GM18505 (cell line): ENCODE data around the gene SEPHS2.
"Not testable (repeated sequence)": the region's sequence is repeated elsewhere in the genome, so short reads cannot be mapped to it uniquely, and the experiment has no call there.

Experiments
- ATAC-seq: cut with Tn5 transposase; IDR thresholded peaks from one replicate; pipeline ENCODE4 v1.9.1; 2021; ENCODE audit not compliant: unreplicated experiment
- POLR2A ChIP-seq: IDR thresholded peaks from 4 replicates; pipeline ENCODE4 v1.6.1; 2011; ENCODE audit warnings: borderline replicate concordance; ENCODE audit not compliant: insufficient read depth, insufficient read length; ENCODE audit errors: extremely low read depth

The SEPHS2 gene

GRCh38 chr16:30456302-30456701 is 10.6 kb upstream of the SEPHS2 start:
- no peak for TF ChIP-seq POLR2A
- ATAC-seq, result no peak

GRCh38 chr16:30452709-30453580 is 7.3 kb upstream of the SEPHS2 start:
- not testable (repeated sequence) for ATAC-seq

- no peak for ATAC-seq
- TF ChIP-seq POLR2A, result no peak
These were observed 3.4 kb upstream of the SEPHS2 start for GRCh38 chr16:30449116-30449435.

GRCh38 chr16:30447512-30448226 is 2.0 kb upstream of the SEPHS2 start:
- no peak for TF ChIP-seq POLR2A
- no peak for ATAC-seq

GRCh38 chr16:30446203-30446595 is 525 bp upstream of the SEPHS2 start:
- no peak for TF ChIP-seq POLR2A
- ATAC-seq, result no peak

- peak; percentile 7 for ATAC-seq
- TF ChIP-seq POLR2A, result no peak
These were observed 596 bp downstream of the SEPHS2 start for GRCh38 chr16:30445149-30445407.

- TF ChIP-seq POLR2A, result no peak
- no peak for ATAC-seq
These were observed 1.2 kb downstream of the SEPHS2 start for GRCh38 chr16:30444231-30445148.

GRCh38 chr16:30443631-30444030 is 2.0 kb downstream of the SEPHS2 start:
- ATAC-seq, result no peak

GRCh38 chr16:30439720-30440348 is 5.8 kb downstream of the SEPHS2 start:
- no peak for TF ChIP-seq POLR2A
- no peak for ATAC-seq

More at GRCh38 chr16:30443631-30444030, 2.0 kb downstream of the SEPHS2 start:
- TF ChIP-seq POLR2A, result no peak

GRCh38 chr16:30438835-30439234 is 6.8 kb downstream of the SEPHS2 start:
- no peak for TF ChIP-seq POLR2A

GRCh38 chr16:30437511-30438046 is 8.1 kb downstream of the SEPHS2 start:
- no peak for TF ChIP-seq POLR2A
- ATAC-seq, result no peak

More at GRCh38 chr16:30438835-30439234, 6.8 kb downstream of the SEPHS2 start:
- no peak for ATAC-seq

- no peak for ATAC-seq
- TF ChIP-seq POLR2A, result no peak
These were observed 10.8 kb downstream of the SEPHS2 start for GRCh38 chr16:30434852-30435251.

- no peak for ATAC-seq
- no peak for TF ChIP-seq POLR2A
These were observed 15.2 kb downstream of the SEPHS2 start for GRCh38 chr16:30430428-30430970.

GRCh38 chr16:30429678-30430427 is 15.8 kb downstream of the SEPHS2 start, which contains the start of gene DCTPP1:
DCTPP1 (minus strand) TSS chr16:30430030; CDS start chr16:30429980, 50 bp downstream.
- ATAC-seq, result peak; percentile 89
- TF ChIP-seq POLR2A, result peak; percentile 60
